ENCODE data around the gene PDZRN4. TPM values are rescaled to one million over a fixed set of nuclear protein-coding genes. Genes with fewer than 3 reads are reported as not detected.

Gene PDZRN4
- total RNA-seq, 1 donor: not detected

DNA sequence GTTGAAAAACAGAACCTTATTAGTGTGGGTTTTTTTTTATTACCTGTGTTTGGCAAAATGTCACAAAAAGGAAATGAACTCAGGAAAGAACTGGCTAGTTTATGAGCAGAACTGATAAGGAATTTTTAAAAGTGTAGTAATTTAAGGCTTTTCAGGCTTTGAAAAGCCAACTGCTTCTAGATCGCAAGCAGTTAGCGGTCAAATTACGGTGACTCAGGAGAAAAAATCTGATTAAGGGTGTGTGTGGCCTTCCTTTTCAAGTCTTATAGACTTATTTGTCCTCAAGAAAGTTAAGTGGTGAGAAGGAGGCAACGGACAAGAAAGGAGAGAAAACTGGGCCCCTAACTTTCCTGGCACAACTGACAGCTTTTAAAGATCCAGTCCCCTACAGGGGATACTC lies 33.4 kb downstream of the PDZRN4 start:
- Histone ChIP-seq H3K4me2 (ENCODE audit: insufficient read depth, low read length) (no peak overlapping the region), H4K20me1 (ENCODE audit: insufficient read depth, low read length) (no peaks in the 10 kb centered on the region), H3K27ac (ENCODE audit: low read depth, low read length) (no peak overlapping the region), H3K9me3 (ENCODE audit: low read depth, low read length) (no peaks in the 10 kb centered on the region), H3K79me2 (ENCODE audit: insufficient read depth, low read length) (no peaks in the 10 kb centered on the region), H3K36me3 (ENCODE audit: insufficient read depth, low read length) (no peaks in the 10 kb centered on the region), H2AFZ (ENCODE audit: low read length) (no peak overlapping the region), H3K4me1 (ENCODE audit: insufficient read depth, low read length) (no peaks in the 10 kb centered on the region), H3K27me3 (ENCODE audit: insufficient read depth, low read length) (no peaks in the 10 kb centered on the region), H3K4me3 (ENCODE audit: insufficient read depth, low read length) (no peak overlapping the region)
- TF ChIP-seq, protein P1, sequence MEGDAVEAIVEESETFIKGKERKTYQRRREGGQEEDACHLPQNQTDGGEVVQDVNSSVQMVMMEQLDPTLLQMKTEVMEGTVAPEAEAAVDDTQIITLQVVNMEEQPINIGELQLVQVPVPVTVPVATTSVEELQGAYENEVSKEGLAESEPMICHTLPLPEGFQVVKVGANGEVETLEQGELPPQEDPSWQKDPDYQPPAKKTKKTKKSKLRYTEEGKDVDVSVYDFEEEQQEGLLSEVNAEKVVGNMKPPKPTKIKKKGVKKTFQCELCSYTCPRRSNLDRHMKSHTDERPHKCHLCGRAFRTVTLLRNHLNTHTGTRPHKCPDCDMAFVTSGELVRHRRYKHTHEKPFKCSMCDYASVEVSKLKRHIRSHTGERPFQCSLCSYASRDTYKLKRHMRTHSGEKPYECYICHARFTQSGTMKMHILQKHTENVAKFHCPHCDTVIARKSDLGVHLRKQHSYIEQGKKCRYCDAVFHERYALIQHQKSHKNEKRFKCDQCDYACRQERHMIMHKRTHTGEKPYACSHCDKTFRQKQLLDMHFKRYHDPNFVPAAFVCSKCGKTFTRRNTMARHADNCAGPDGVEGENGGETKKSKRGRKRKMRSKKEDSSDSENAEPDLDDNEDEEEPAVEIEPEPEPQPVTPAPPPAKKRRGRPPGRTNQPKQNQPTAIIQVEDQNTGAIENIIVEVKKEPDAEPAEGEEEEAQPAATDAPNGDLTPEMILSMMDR (IDR thresholded peaks at IDR 0.05; ENCODE audit: extremely low read depth, low read depth, low read length): no peak
- DNase-seq (ENCODE audit: insufficient read length, low spot score, missing footprints): no peak

DNA sequence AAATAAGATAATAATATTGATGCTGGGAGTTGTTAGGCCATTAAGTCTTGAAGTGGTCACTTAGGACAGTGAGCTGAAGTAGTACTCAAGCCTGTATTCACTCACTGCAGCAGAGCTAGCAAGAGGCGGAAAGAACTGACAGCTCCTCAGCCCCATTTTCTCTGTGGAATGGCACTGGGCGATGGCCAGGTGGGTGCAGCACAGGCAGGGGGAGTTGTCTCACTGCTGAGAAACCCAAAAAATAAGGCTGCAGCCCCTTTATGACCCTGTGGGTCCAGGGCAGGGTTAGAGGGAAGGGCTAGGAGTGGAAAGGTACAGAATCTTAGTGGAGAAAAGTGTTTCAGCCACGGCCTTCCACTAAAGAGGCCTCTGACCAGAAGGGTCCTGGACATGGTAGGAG lies 35.5 kb downstream of the PDZRN4 start:
- no peaks in the 10 kb centered on the region for H3K36me3 ChIP-seq (ENCODE audit: insufficient read depth, low read length)
- no peak for DNase-seq (ENCODE audit: insufficient read length, low spot score, missing footprints)
- no peaks in the 10 kb centered on the region for H3K27me3 ChIP-seq (ENCODE audit: insufficient read depth, low read length)
- H4K20me1 ChIP-seq (ENCODE audit: insufficient read depth, low read length): no peaks in the 10 kb centered on the region
- no peak overlapping the region for H3K27ac ChIP-seq (ENCODE audit: low read depth, low read length)
- H3K9me3 ChIP-seq (ENCODE audit: low read depth, low read length): no peaks in the 10 kb centered on the region
- no peak overlapping the region for H3K4me3 ChIP-seq (ENCODE audit: insufficient read depth, low read length)
- H3K79me2 ChIP-seq (ENCODE audit: insufficient read depth, low read length): no peaks in the 10 kb centered on the region
- no peak overlapping the region for H3K4me2 ChIP-seq (ENCODE audit: insufficient read depth, low read length)
- no peak overlapping the region for H2AFZ ChIP-seq (ENCODE audit: low read length)
- TF ChIP-seq, protein P1 (IDR thresholded peaks at IDR 0.05; ENCODE audit: extremely low read depth, low read depth, low read length): no peak
- no peaks in the 10 kb centered on the region for H3K4me1 ChIP-seq (ENCODE audit: insufficient read depth, low read length)

DNA sequence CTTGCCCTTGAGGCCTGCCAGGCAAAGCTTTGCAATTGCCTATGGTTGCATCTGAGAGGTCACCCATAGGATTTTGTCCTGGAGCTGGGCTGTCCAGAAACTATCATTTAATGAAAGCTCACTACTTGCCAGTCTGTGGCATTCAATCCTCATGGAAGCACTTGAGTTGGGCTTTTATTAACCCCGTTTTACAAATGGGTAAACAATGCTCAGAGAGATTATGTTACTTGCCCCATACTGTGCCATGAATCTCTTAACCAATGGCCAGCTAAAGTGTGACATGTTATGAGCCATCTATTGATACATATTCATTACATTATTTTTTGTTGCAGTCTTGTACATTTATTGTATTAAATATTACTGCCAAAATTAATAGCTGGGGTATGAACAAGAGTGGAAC lies 35.9 kb downstream of the PDZRN4 start:
- no peaks in the 10 kb centered on the region for H3K79me2 ChIP-seq (ENCODE audit: insufficient read depth, low read length)
- H4K20me1 ChIP-seq (ENCODE audit: insufficient read depth, low read length): no peaks in the 10 kb centered on the region
- no peaks in the 10 kb centered on the region for H3K9me3 ChIP-seq (ENCODE audit: low read depth, low read length)
- H3K4me3 ChIP-seq (ENCODE audit: insufficient read depth, low read length): no peak overlapping the region
- H2AFZ ChIP-seq (ENCODE audit: low read length): no peak overlapping the region
- no peak overlapping the region for H3K27ac ChIP-seq (ENCODE audit: low read depth, low read length)
- TF ChIP-seq, protein P1 (IDR thresholded peaks at IDR 0.05; ENCODE audit: extremely low read depth, low read depth, low read length): no peak
- no peaks in the 10 kb centered on the region for H3K36me3 ChIP-seq (ENCODE audit: insufficient read depth, low read length)
- H3K4me1 ChIP-seq (ENCODE audit: insufficient read depth, low read length): no peaks in the 10 kb centered on the region
- DNase-seq (ENCODE audit: insufficient read length, low spot score, missing footprints): no peak
- no peaks in the 10 kb centered on the region for H3K27me3 ChIP-seq (ENCODE audit: insufficient read depth, low read length)
- H3K4me2 ChIP-seq (ENCODE audit: insufficient read depth, low read length): no peak overlapping the region

DNA sequence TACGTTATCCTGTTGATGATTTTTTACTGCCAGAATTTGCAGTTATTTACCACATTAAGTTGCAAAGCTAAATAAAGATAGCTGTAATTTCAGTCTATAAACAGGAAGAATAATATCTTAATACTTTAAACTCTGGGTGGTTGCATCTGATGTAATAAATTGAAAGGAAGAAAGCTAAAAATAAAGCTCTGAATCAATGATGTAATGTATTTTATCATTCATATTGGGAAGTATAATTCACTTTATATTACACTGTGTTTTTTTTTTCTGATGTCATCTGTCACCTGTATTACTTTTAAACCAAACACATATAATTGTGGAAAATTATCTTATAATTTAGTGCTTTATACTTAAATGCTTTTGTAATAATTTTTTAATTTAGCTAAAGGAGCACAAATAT lies 37.1 kb downstream of the PDZRN4 start:
- H3K4me1 ChIP-seq (ENCODE audit: insufficient read depth, low read length): no peaks in the 10 kb centered on the region
- no peak overlapping the region for H3K4me3 ChIP-seq (ENCODE audit: insufficient read depth, low read length)
- DNase-seq (ENCODE audit: insufficient read length, low spot score, missing footprints): no peak
- no peaks in the 10 kb centered on the region for H3K79me2 ChIP-seq (ENCODE audit: insufficient read depth, low read length)
- TF ChIP-seq, protein P1 (IDR thresholded peaks at IDR 0.05; ENCODE audit: extremely low read depth, low read depth, low read length): no peak
- no peaks in the 10 kb centered on the region for H3K27me3 ChIP-seq (ENCODE audit: insufficient read depth, low read length)
- no peaks in the 10 kb centered on the region for H3K9me3 ChIP-seq (ENCODE audit: low read depth, low read length)
- no peak overlapping the region for H2AFZ ChIP-seq (ENCODE audit: low read length)
- no peaks in the 10 kb centered on the region for H4K20me1 ChIP-seq (ENCODE audit: insufficient read depth, low read length)
- no peak overlapping the region for H3K4me2 ChIP-seq (ENCODE audit: insufficient read depth, low read length)
- H3K36me3 ChIP-seq (ENCODE audit: insufficient read depth, low read length): no peaks in the 10 kb centered on the region
- no peak overlapping the region for H3K27ac ChIP-seq (ENCODE audit: low read depth, low read length)
